Endometrium (tissue), 2 donors: ENCODE measurements around the gene CROCC2.

Experiments used
- FAIRE-seq: peaks from 2 replicates; lab custom pipeline; 2012; peaks lifted over from hg19 to GRCh38; lab: Jason Lieb, UNC
- donor health status: control.
- donor health status: control.

The CROCC2 gene

DNA sequence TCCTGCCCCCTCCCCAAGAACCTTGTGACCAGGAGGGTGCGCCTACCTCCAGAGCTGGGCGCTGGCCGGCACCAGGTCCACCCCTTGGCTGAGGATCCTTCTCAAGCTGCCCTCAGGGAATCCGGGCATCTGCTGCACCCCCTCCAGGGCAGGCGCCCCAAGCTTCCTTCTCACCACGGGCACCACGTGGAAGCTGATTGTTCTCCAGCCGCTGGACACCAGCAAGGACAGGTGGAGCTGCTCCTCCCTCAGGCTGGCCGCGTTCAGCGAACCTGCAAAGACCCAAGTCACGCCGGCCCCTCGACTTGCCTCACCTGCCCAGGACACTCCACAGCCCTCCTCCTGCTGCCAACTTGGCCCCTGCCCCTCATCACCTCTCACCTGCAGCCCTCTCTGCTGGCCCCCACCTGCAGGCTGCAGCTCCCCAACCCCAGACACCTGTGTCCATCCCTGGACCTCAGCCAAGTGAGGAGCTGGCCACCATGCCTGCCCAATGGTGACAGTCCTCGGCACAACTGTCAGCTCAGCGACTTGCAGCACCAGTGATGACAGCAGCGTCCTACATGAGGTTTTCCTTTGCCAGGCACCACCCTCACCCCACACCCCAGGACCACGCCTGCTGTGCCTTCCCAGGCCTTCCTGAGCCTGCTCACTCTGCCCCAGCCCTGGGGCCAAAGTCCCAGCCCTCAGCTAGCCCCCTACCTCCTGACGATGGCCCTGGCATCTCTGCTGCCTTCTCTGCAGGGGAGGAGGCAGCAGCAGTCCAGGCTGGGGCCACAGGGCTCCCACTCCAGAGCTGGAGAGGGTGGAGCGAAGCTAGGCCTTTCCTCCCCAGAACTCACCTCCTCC is 14.4 kb upstream of the CROCC2 start:
- no peak for FAIRE-seq

DNA sequence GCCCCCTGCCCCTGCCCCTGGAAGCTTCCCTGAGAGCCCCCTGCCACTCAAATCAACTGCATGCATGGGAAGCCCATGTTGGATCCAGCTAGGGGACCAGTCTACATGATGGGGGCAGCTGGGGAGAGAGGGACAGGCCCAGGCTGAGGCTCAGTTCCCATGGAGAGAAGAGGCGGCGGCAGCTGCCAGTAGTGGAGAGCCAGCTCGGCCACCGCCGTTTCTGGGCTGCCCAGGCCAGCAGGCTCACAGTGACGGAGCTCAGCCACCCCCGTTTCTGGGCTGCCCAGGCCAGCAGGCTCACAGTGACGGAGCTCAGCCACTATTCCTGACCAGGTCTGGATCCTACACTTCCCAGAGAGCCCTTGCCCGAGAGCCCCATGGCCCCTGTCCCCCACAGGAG is 13.8 kb upstream of the CROCC2 start:
- FAIRE-seq = no peak

DNA sequence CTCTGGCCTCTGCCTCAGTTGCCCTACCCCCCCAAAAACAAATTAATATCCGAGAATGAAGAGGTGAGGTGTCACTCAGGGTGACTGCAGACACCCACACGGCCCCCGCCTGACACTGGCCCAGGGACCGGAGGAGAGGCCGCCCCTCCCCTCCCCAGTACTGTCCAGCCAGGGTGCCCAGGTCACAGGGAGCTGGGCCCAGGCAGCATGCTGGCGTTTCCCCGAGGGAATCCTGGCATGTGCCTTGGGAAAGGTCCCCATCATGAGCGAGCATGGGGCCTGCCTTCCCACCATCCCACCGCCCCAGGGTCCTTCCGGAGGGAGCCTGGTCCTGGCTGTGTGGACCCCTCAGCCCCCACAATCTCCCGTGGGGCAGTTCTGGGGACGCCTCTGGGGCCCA is 13.2 kb upstream of the CROCC2 start:
- FAIRE-seq = no peak

DNA sequence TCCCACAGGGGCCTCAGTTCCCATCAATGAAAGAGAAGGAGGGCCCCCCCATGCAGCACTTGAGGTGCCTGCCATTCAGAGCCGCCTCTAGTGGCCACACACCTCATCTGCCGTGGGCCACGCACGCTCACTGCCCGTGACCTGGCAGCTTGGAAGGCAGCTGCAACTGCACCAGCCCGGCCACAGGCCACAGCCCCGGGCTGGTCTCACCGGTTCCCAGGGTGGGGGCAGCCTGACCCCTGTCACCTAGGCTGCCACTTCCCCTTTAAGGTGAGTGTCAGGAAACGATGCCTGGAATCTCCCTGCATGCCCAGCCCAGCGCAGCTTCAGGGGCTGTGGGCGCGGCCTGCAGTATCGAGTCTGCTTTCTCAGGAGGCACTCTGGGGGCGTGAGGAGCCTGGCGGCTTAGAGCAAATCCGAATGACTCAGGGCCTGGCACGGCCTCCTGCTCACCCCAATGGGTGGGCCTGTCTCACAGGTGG is 12.7 kb upstream of the CROCC2 start:
- no peak for FAIRE-seq

DNA sequence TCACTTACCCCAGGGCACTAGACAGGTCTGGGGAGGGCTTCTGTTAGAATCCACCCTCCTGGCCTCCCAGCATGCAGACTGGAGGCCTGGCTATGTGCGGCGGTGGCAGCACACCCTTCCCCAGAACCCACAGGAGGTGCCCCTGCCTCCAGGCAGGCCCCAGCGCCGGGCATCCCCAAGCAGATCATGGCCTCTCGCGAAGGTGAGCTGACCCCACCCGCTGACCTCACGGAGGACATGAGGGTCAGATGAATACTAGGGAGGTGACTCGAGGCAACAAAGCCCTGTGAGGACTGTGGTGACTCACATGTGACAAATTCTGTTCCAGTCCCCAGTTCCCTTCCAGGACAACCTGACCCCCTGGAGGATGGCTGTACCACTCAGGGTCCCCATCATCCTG is 12.1 kb upstream of the CROCC2 start:
- no peak for FAIRE-seq

DNA sequence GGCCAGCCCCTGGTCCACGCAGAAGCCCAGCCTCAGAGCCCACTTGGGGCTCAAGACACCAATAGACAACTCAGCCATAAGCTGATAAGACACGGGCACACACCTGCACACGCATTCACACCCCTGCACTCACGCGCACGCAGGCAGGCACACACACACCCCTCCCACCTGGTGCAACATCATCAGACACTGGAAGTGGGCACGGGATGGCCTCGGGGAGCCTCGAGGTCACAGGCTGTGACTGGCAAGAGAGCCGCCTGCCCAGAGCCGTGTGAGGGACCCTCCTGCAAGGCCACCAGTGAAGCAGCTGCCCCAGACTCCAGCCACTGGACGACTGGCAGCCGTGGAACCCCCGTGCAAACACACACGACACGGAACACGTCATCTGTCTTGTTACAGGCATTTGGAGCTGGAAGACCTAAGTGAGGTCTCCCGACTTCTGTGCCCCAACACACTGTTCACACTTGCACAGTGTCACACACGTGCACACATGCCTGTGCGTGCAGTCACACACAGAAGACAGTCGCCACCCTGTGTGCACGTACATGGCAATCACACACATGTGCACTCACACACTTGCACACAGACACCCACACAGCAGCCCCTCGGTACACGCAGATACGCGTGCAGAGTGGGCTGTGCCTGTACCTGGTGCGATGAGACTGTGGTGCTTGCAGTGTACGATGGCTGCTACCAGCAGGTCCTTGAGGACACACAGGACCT is 11.1 kb upstream of the CROCC2 start:
- no peak for FAIRE-seq

DNA sequence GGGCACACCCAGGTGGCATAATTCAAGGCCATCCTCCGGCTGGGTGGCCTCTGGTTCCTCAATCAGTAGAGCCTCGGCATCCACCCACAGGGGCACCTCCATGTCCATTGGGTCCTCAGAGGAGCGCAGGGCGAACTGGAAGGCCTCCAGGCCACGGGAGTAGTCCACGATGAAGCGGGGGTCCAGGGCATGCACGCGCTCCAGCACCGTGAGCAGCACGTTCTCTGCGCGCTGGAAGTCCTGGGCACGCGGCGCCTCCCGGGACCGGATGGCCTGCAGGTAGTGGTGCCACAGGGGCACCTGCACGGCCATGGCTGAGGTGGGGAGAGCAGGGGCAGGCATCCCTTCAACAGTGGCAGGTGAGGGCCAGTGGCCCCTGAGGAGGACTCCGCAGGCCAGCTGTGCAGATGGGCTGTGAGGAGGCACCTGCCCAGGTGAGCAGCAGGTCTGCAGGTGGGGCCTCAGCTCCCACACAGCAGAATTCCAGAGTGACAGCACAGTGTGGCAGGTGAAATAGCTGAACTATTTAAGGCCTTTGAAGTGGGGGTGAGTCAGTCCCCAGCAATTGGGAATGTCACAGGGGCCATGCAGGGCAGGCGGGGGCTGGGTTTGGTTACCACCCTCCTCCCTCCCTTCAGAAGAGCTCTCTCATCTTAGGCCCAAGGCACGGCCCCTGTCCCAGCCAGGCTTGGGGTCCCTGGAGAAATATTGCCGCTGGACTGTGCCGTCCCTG is 10.3 kb upstream of the CROCC2 start, which contains the start of gene MAB21L4:
Gene MAB21L4, minus strand, starts transcription at position 501 of the 733 bp plus-strand sequence. Its CDS starts 159 bp downstream, at position 342.
- FAIRE-seq = no peak

DNA sequence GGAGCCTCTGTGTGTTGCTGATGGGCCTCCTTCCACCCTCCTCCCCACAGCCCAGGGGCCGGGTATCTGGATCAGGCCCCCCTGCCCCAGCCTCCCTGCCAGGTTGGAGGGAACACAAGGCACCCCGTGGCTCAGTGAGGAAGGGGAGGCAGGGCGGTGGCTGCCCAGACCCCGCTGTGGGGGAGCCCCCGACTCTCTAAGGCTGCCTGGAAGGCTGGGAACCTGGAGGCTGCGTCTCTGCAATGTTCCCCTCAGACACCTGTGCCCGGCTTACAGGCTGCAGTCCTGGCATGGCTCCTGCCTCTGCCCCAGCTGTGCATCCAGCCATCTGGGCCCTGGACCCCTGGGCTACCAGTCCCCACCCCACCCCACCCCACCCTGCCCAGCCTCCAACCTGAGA is 9.7 kb upstream of the CROCC2 start:
- FAIRE-seq = no peak

DNA sequence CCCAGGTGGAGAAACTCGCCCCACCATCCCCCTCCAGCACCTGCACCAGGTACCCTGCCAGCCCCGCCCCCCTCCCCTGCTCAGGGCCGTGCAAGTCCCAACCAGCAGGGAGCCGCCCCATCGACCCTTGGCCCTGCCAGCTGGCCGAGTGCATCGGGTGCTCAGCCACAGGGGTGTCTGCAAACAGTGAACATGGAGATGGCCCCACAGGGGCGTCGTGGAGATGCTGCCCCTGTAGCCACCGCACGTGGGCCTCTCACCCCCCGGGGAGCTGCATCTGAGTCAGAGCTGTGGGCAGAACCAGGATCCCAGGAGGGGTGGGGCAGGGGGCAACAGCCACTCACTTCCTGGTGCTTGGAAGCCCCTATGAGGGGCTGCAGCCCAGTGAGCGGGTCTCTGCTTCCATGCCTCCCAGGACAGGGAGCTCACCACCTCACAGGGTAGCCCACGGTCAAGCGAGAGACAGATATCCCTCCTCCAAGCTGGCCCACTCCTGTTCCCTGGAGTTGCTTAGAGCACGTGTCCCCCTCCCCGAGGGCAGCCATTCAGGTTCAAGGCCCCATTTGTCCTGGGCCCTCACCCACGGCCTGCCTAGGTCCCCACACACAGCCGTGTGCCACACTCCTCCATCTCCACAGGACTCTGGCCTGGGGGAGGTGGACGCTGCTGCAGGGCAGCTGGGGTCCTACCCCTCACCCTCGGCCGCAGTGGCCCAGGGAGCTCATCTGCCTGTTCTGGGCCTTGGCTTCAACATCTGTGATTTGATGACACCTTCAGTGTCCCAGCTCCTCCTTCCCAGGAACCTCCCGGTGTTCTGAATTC is 9.1 kb upstream of the CROCC2 start:
- FAIRE-seq = no peak

DNA sequence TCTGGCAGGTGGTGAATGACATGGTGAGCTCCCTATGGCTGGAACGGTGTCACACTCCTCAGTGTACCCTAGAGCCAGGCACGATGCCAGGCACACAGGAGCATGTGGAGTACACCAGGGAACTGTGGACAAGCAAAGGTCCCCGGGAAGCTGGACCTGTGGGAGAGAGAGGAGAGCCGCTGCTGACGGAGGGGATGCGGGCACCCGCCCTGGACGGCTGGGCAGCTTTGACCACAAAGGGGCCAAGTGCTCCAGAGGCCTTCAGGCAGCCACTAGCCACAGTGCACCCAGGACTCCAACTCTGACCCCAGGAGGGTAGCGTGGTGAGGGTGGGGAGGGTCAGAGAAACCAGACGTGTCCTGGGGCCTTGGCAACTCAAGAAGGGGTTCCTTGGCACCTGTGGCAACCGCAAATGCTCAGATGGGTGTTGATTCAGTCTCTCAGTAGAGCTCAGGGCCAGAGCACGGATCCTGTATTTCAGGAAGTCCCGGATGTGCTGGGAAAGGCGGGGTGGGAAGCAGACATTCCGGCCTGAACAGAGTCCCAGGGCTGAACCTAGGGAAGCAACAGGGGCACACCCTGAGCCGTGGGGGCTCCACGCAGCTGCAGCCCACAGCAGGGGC is 7.9 kb upstream of the CROCC2 start:
- no peak for FAIRE-seq

DNA sequence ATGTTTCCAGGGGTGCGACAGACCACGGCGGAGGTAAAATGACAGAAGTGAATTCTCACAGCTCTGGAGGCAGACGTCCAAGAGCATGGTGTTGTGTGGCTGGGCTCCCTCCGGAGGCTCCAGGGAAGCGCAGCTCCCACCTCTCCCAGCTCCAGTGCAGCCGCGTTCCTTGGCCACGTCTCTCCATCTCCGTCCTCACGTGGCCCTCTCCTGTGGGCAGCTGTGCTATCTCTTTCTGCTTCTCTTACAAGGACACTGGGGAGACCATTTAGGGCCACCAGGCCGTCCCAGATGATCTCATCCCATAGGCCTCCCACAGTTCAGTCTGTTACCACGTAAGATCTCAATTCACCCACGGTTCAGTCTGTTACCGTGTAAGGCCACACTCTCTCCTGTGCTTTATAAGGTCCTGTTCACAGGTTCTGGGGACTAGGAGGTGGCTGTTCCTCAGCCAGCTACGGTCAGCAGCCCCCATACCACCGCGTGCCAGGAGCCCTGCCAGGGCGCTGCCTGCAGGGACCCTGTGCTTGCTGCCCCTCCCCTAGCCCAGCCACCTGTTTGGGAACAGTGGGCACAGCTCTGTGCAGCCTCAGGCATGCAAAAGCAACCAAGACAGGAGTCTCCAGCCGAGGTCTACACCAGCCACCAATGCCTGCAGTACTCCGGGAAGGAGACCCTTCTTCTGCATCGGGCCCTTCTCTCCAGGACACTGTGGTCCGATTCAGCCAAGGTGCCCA is 7.2 kb upstream of the CROCC2 start:
- FAIRE-seq = no peak

DNA sequence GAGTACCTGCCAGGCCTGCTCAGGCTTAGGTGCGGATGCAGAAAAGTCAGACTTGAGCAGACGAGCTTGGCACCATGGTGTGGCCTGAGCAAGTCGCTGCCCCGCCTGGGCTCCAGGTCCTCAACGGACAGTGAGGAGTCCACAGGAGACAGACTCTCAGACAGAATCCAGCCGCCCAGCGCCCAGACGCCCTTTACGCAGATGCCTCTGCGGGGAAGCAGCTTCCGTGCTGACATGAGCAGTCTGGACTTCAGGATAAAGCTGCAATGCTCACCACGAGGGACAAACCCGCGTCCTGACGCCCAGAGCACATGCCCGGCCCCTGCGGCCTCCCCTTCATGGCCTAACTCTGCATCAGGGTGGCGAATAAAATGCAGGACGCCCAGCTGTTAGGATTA is 6.7 kb upstream of the CROCC2 start:
- FAIRE-seq = no peak

DNA sequence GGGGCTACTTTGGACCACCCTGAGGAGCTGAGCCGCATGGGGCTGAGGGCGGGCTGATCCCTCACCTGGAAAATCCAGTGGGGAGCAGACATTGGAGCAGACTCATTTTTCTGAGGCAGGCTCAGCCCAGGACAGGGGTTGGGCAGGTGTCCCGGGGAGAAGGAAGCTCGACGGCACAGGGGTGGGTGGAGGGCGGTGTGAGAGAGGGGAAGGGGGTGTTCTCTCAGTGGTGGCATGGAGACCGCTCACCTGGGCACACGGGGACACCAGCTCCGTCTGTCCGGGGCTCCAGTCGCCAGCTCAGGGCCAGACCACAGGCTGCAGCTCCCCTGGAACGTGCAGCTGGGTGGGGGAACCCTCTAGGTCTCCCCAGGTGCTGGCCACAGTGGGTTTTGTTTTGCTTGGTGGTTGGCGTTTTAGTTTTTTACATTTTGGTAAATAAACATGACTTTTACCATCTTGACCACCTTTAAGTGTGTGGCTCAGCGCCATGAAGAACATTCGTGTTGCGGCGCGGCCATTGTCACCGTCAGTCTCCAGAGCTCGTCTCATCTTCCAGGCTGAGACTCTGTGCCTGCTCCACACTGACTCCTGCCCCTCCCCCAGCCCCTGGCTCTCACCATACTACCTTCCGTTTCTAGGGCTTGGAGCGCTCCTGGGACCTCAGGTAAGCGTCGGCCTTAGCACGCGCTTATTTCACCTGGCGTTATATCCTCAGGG is 5.8 kb upstream of the CROCC2 start:
- no peak for FAIRE-seq

DNA sequence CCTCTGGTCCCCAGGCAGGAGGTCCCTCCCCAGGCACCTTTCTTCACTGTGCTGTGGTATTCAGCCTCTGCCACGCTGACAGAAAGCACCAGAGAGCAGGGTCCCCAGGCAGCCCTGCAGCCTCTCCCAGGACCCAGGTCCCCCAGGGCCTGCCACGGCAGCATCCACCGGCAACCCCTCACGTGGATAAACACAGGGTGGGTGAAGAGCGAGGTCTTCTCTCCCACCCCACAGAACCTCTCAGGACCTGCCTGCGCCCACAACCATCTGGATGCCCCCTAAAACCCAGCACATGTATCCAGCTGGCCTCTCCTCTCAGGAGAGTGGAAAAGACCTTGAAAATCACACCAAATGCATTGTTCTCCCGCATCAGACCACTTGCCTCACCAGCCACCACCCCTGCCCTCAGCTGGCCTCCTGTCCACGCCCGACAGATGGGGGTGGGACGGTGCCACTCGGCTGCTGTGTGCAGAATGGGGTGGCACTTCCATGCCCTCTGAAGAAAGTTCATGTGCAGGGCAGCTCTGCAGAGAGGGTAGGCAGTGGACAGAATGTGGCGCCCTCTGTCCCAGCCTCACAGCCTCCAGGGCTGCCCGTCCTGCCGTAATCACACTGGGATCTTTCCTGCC is 4.0 kb upstream of the CROCC2 start:
- no peak for FAIRE-seq

DNA sequence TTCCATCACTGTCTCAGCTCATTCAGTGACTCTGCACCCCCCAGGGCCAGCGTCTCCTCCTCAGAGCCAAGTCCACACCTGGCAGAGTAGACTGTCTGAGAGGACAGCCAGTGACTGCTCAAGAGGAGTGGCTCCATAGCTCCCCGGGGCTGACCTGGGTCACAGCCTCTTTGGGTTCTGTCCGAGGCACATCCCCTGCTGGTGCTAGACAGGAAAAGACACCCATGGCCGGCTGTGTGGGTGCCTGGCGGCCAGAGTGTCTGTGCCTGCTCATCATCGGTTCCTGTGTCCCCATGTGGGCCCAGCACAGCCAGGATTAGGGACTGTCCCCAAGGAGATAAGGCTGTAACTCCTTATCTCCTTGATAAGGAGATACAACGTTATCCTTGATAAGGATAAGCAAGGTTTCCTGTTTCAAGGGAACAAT is 3.5 kb upstream of the CROCC2 start:
- no peak for FAIRE-seq

DNA sequence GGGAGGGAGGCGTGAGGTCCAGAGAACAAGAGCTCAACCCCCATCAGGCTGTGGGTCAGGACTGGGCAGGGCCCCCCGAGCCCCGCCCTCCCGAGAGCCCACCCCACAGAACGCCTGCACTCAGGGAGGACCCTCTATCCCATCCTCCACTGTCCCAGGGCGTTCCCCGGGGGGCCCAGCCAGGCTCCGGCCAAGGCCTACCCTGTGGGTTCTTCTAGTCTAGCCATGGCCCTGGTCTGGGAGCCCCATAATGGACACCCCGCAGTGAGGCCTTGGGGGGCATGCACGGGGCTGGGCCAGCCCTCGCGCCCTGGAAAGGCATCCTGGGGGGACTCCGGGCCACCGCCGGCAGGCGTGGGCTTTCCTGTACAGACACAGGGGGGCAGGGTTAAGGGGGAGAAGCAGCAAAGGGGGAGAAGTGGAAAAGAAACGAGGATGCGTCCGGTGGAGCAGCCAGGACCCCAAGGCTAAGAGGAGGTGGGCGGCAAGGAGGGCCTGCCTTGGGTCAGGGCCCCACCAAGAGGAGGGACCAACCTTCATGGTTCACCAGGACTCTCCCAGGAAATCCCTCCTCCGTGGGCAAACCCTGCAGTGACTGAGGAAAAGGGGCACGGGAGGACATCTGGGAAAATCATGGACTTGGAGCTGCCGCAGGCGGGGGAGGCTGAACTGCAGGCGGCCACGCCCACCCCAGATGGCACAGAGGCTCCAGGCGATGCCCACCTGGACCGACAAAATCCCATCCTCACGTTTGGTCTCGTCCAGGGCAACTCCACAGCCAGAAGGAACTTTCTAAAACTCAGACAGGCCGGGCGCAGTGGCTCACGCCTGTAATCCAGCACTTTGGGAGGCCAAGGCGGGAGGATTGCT is 2.7 kb upstream of the CROCC2 start:
- FAIRE-seq = no peak

DNA sequence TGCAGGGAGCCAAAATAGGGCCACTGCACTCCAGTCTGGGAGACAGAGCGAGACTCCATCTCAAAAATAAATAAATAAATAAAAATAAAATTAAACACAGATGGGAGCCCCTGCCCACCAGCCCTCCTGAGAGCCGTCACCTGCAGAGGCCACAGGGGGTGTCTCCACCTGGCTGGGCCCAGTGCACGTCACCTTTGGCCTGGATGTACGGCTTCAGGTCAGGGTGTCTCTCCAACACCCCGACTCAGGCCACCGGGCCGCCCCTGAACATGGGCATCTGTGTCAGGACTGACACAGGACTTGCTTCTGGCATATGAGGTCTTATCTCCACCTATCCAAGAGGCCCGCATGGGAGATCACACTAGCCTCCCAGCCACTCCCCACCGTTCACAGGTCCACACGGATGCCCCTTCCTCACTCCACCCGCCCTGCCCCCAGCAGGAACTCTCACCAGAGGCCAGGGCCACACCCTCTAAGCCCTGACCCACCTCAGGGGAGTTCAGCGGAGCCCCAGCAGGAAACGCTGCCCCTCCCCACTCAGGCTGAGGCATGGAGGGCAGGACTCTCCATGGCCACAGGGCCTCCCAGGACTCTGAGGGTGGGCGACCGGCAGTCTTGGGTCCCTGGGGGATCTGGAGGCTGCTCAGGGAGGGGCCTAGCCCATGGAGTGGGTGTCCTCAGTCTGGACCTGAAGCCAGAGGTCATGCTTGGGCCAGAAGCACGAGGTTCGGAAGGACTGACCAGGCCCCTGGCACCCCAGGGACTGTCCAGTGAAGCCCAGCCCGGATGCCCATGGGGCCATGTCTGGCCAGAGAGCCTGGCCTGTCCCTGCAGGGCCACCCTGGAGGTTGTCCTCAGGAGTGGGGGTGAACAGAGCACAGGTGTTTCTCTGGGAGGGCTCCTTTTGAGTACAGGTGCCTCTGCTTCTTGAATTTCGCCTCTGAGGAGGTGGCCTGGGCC is 1.6 kb upstream of the CROCC2 start:
- FAIRE-seq = no peak
